ENCODE measurements around the gene MAST4.

- TF ChIP-seq EZH2 (IDR thresholded peaks at IDR 0.05; ENCODE audit: borderline replicate concordance, insufficient read depth, low read depth, low read length, poor library complexity, severe bottlenecking), result no peak
- TF ChIP-seq CTCF (IDR thresholded peaks at IDR 0.05), result no peak
Observed at GRCh38 chr5:66560371-66560770, 35.8 kb upstream of the MAST4 start.

Measured in B cell (primary cell).